WTC11 (cell line): ENCODE data around the gene TRABD. TPM values are rescaled to one million over a fixed set of nuclear protein-coding genes. Genes with fewer than 3 reads are reported as not detected.

ENCODE experiments used
- ATAC-seq: fragments of 200-7000 bp; cut with Tn5 transposase; 2 replicates; pipeline ENCODE4 v1.10.0; 2021; ENCODE audit warnings: mild to moderate bottlenecking, moderate library complexity
- CTCF ChIA-PET: fragments of 300-600 bp; sonication (Branson Sonifier 250); formaldehyde crosslinking; loops from one replicate; lab custom pipeline; 2021; ENCODE audit warnings: antibody characterized with exemption; lab: Charles Lee
- POLR2A ChIA-PET: fragments of 350-600 bp; sonication (Branson Sonifier 250); formaldehyde crosslinking; loops from one replicate; lab custom pipeline; 2021; ENCODE audit warnings: antibody characterized with exemption; lab: Charles Lee
- DNase-seq: peaks from one replicate; pipeline ENCODE4 v3.0.0; 2021; ENCODE audit warnings: low spot score
- H3K27ac Mint-ChIP-seq: 2 replicates; pipeline ENCODE4 v1.8.0; 2021; ENCODE audit warnings: mixed read lengths
- H3K27me3 Mint-ChIP-seq: 2 replicates; pipeline ENCODE4 v1.8.0; 2021; ENCODE audit warnings: low read depth, mild to moderate bottlenecking, moderate library complexity, mixed read lengths
- H3K36me3 Mint-ChIP-seq: 2 replicates; pipeline ENCODE4 v1.8.0; 2021; ENCODE audit warnings: mixed read lengths
- H3K4me1 Mint-ChIP-seq: 2 replicates; pipeline ENCODE4 v1.8.0; 2022; ENCODE audit warnings: mixed read lengths
- H3K4me3 Mint-ChIP-seq: 2 replicates; pipeline ENCODE4 v1.8.0; 2021; ENCODE audit warnings: mild to moderate bottlenecking, moderate library complexity, mixed read lengths
- H3K9me3 Mint-ChIP-seq: 2 replicates; pipeline ENCODE4 v1.8.0; 2021; ENCODE audit warnings: mixed read lengths
- AR ChIP-seq: fragments of 250-450 bp; sonication (Bioruptor Pico); IDR thresholded peaks from 2 replicates; pipeline ENCODE4 v1.9.0; 2021; ENCODE audit warnings: mild to moderate bottlenecking
- ATF6 ChIP-seq: sonication (generic); formaldehyde crosslinking; IDR thresholded peaks from 2 replicates; pipeline ENCODE4 v1.8.1; 2023; ENCODE audit warnings: mild to moderate bottlenecking, missing genetic modification reagents
- E2F4 ChIP-seq: sonication (generic); formaldehyde crosslinking; IDR thresholded peaks from 2 replicates; pipeline ENCODE4 v1.8.1; 2022; ENCODE audit warnings: low read depth, mild to moderate bottlenecking, moderate library complexity, missing genetic modification reagents, borderline replicate concordance
- E2F5 ChIP-seq: sonication (generic); formaldehyde crosslinking; IDR thresholded peaks from 2 replicates; pipeline ENCODE4 v1.8.1; 2022; ENCODE audit warnings: mild to moderate bottlenecking, moderate library complexity, missing genetic modification reagents
- FOXP4 ChIP-seq: sonication (generic); formaldehyde crosslinking; IDR thresholded peaks from 2 replicates; pipeline ENCODE4 v1.8.0; 2022; ENCODE audit warnings: mild to moderate bottlenecking, missing genetic modification reagents
- HMGXB4 ChIP-seq: sonication (generic); formaldehyde crosslinking; IDR thresholded peaks from 2 replicates; pipeline ENCODE4 v1.8.1; 2023; ENCODE audit warnings: mild to moderate bottlenecking, moderate library complexity, missing genetic modification reagents
- MAX ChIP-seq: sonication (generic); formaldehyde crosslinking; IDR thresholded peaks from 2 replicates; pipeline ENCODE4 v1.8.0; 2022; ENCODE audit warnings: mild to moderate bottlenecking, missing genetic modification reagents
- PRDM15 ChIP-seq: sonication (generic); formaldehyde crosslinking; IDR thresholded peaks from 2 replicates; pipeline ENCODE4 v1.8.0; 2022; ENCODE audit warnings: missing genetic modification reagents
- SMAD4 ChIP-seq: sonication (generic); formaldehyde crosslinking; IDR thresholded peaks from 2 replicates; pipeline ENCODE4 v1.8.0; 2022; ENCODE audit warnings: mild to moderate bottlenecking, missing genetic modification reagents
- USF1 ChIP-seq: sonication (generic); formaldehyde crosslinking; IDR thresholded peaks from 2 replicates; pipeline ENCODE4 v1.8.0; 2022; ENCODE audit warnings: mild to moderate bottlenecking, missing genetic modification reagents
- ZNF219 ChIP-seq: sonication (generic); formaldehyde crosslinking; IDR thresholded peaks from 2 replicates; pipeline ENCODE4 v1.8.0; 2023; ENCODE audit warnings: missing genetic modification reagents, mild to moderate bottlenecking, borderline replicate concordance
- total RNA-seq: library from RNA; stranded (reverse); gene quantifications from 3 replicates; pipeline ENCODE4 v1.2.3, GENCODE V29; 2021

TRABD gene
- total RNA-seq, 1 experiment from 2014 or later = 90.4 TPM

GRCh38 chr22:50186181-50186714, 535 bp downstream of the TRABD start:
- no peaks in the 10 kb centered on the region for H3K9me3 Mint-ChIP-seq
- peak overlapping the region; percentile 93 for H3K4me3 Mint-ChIP-seq
- no peaks in the 10 kb centered on the region; the same call in 1 of the 2 replicates for H3K36me3 Mint-ChIP-seq
- DNase-seq = no peak
- H3K27me3 Mint-ChIP-seq = no peaks in the 10 kb centered on the region; the same call in 1 of the 2 replicates
- ChIA-PET CTCF (interaction anchor here (1.1 to 1.6 kb wide), 2 partner anchors 37 to 55 kb away, joined by 4 to 8 read pairs; no protein-coding TSS in a partner anchor), POLR2A (no interaction called here)
- no peak overlapping the region for H3K27ac Mint-ChIP-seq
- TF ChIP-seq HMGXB4 (CRISPR knock-in tag) (0 out of 2 replicates have a peak, but pooled peaks have one; percentile 54), FOXP4 (CRISPR knock-in tag) (0 out of 2 replicates have a peak, but pooled peaks have one; percentile 19), E2F4 (CRISPR knock-in tag) (no peak), E2F5 (CRISPR knock-in tag) (0 out of 2 replicates have a peak, but pooled peaks have one; percentile 31)
- TF ChIP-seq, all 79 proteins: peak for 3
- no peak for ATAC-seq
- H3K4me1 Mint-ChIP-seq = peaks cover 16% of the 10 kb centered on the region

GRCh38 chr22:50186761-50187523, 1.2 kb downstream of the TRABD start:
- H3K4me3 Mint-ChIP-seq = peak overlapping the region; percentile 93
- H3K27ac Mint-ChIP-seq = peak overlapping the region; percentile 71; the same call in 1 of the 2 replicates
- H3K27me3 Mint-ChIP-seq = no peaks in the 10 kb centered on the region; the same call in 1 of the 2 replicates
- ChIA-PET CTCF (interaction anchor here (1.1 to 1.6 kb wide), 2 partner anchors 38 to 54 kb away, joined by 4 to 8 read pairs; no protein-coding TSS in a partner anchor), POLR2A (no interaction called here)
- DNase-seq = no peak
- no peaks in the 10 kb centered on the region for H3K9me3 Mint-ChIP-seq
- H3K4me1 Mint-ChIP-seq = peaks cover 19% of the 10 kb centered on the region
- no peak for TF ChIP-seq MAX
- TF ChIP-seq PRDM15 = no peak
- no peak for TF ChIP-seq FOXP4 (CRISPR knock-in tag)
- TF ChIP-seq USF1 = no peak
- no peak for TF ChIP-seq SMAD4
- TF ChIP-seq ZNF219 (CRISPR knock-in tag) = no peak
- TF ChIP-seq AR (CRISPR knock-in tag) = no peak
- TF ChIP-seq ATF6 = no peak
- TF ChIP-seq, all 79 proteins: peak for 0
- ATAC-seq = no peak
- H3K36me3 Mint-ChIP-seq = no peaks in the 10 kb centered on the region; the same call in 1 of the 2 replicates
